ENCODE results near the gene LILRA5. TPM values are rescaled to one million over a fixed set of nuclear protein-coding genes. Genes with fewer than 3 reads are reported as not detected.

Gene LILRA5
- total and polyA plus RNA-seq, 2 donors (not counting 1 experiment from before 2014, with no cell fraction given) = 1.8 TPM; not detected in 1

DNA sequence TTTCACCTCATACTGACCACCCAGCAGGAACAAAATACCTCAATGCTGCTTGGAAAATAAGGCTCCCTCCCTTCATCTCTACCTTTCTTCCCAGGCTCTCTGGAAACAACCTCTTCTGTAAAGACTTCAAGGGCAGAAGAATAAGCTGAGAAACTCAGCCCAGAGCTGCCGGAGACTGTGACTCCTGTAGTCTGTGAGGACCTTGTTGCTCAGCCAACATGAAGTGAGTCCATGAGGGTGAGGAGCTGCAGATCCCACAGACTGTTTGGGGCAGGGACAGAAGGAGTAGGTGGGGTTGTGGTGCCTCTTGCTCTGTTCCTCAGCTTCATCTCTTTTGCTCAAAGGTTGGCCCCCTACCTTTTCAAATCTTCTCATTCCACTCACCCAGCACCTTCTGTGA lies 7.8 kb downstream of the LILRA5 start:
- POLR2A ChIA-PET = no interaction called here
- CTCF ChIA-PET = interaction anchor here (2.3 kb wide), 1 partner anchor 39 kb away, joined by 12 read pairs; no protein-coding TSS in a partner anchor
- H3K9me3 Mint-ChIP-seq (ENCODE audit: insufficient read depth) = no peaks in the 10 kb centered on the region

DNA sequence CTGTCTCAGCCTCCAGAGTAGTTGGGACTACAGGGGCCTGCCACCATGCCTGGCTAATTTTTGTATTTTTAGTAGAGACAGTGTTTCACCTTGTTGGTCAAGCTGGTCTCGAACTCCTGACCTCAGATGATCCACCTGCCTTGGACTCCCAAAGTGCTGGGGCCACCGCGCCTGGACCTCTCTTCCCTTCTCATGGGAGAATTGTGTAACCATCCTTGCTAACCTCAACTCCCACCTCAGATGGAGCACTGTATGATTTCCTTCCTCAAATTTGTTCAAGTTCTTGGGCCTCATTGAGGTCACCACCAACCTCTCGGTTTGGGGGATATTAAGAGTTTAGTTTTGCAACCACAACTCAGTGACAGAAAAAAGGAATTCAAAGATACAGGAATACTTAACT lies 10.7 kb downstream of the LILRA5 start:
- WGBS (ENCODE audit: insufficient coverage) = 20% methylated on average over 3 of the region's 4 CpGs
- Histone ChIP-seq H3K9ac (ENCODE audit: low read length) (no peak overlapping the region), H3K27me3 (replicated peaks in 1 of 4; ENCODE audit: control extremely low read depth in 1 of 4, control insufficient read depth in 3 of 4, insufficient read depth in 4 of 4, low read length in 3 of 4) (peaks cover 0 to 75% (median 25%) of the 10 kb centered on the region in 4 experiments), H4K20me1 (ENCODE audit: control insufficient read depth, insufficient read depth, low read length, poor library complexity, severe bottlenecking) (no peaks in the 10 kb centered on the region), H3K27ac (ENCODE audit: low read length in 2 of 2) (no peak overlapping the region), H3K36me3 (replicated peaks in 1 of 2; ENCODE audit: control extremely low read depth in 1 of 2, control insufficient read depth in 1 of 2, extremely low read depth in 1 of 2, insufficient read depth in 2 of 2, low read length in 1 of 2) (no peaks in the 10 kb centered on the region), H3K79me2 (ENCODE audit: control insufficient read depth, insufficient read depth, low read length) (no peaks in the 10 kb centered on the region), H3K9me3 (ENCODE audit: control extremely low read depth in 1 of 3, control insufficient read depth in 2 of 3, insufficient read depth in 1 of 3, low read length in 2 of 3) (peaks cover 0 to 10% (median 0%) of the 10 kb centered on the region in 3 donors), H2AFZ (ENCODE audit: insufficient read depth, low read depth, low read length, poor library complexity, severe bottlenecking) (no peak overlapping the region), H3K4me1 (ENCODE audit: control insufficient read depth in 2 of 2, insufficient read depth in 2 of 2, low read length in 2 of 2) (peaks cover 7 to 10% of the 10 kb centered on the region in 2 donors), H3K4me2 (replicated peaks; ENCODE audit: low read depth, low read length, poor library complexity, severe bottlenecking) (no peak overlapping the region), H3K4me3 (ENCODE audit: control extremely low read depth in 1 of 5, extremely low read depth in 1 of 5, insufficient read depth in 1 of 5, low read depth in 2 of 5, low read length in 4 of 5) (no peak overlapping the region)
- DNase-seq (no peak), ATAC-seq (ENCODE audit: low read depth) (no peak)
- peaks cover 55% of the 10 kb centered on the region for H3K27me3 Mint-ChIP-seq
- H3K9me3 Mint-ChIP-seq (ENCODE audit: insufficient read depth) = no peaks in the 10 kb centered on the region
- H3K27ac Mint-ChIP-seq = no peak overlapping the region
- TF ChIP-seq, protein P1, sequence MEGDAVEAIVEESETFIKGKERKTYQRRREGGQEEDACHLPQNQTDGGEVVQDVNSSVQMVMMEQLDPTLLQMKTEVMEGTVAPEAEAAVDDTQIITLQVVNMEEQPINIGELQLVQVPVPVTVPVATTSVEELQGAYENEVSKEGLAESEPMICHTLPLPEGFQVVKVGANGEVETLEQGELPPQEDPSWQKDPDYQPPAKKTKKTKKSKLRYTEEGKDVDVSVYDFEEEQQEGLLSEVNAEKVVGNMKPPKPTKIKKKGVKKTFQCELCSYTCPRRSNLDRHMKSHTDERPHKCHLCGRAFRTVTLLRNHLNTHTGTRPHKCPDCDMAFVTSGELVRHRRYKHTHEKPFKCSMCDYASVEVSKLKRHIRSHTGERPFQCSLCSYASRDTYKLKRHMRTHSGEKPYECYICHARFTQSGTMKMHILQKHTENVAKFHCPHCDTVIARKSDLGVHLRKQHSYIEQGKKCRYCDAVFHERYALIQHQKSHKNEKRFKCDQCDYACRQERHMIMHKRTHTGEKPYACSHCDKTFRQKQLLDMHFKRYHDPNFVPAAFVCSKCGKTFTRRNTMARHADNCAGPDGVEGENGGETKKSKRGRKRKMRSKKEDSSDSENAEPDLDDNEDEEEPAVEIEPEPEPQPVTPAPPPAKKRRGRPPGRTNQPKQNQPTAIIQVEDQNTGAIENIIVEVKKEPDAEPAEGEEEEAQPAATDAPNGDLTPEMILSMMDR (IDR thresholded peaks at IDR 0.05) = no peak
- no peak for TF ChIP-seq EZH2 (IDR thresholded peaks at IDR 0.05; ENCODE audit: borderline replicate concordance, insufficient read depth, low read depth, low read length, poor library complexity, severe bottlenecking)
- peaks cover 10% of the 10 kb centered on the region for H3K4me1 Mint-ChIP-seq
- CTCF ChIA-PET = no interaction called here
- POLR2A ChIA-PET = no interaction called here
- no peak overlapping the region for H3K4me3 Mint-ChIP-seq
- intact Hi-C loops (cut with micrococcal nuclease) = no loop called here

More for the DNA sequence above, 7.8 kb downstream of the LILRA5 start:
- peaks cover 7% of the 10 kb centered on the region for H3K4me1 Mint-ChIP-seq
- Histone ChIP-seq H3K4me2 (replicated peaks; ENCODE audit: low read depth, low read length, poor library complexity, severe bottlenecking) (no peak overlapping the region), H3K9ac (ENCODE audit: low read length) (no peak overlapping the region), H4K20me1 (ENCODE audit: control insufficient read depth, insufficient read depth, low read length, poor library complexity, severe bottlenecking) (no peaks in the 10 kb centered on the region), H3K79me2 (ENCODE audit: control insufficient read depth, insufficient read depth, low read length) (no peaks in the 10 kb centered on the region), H3K4me1 (ENCODE audit: control insufficient read depth in 2 of 2, insufficient read depth in 2 of 2, low read length in 2 of 2) (peaks cover 6 to 7% of the 10 kb centered on the region in 2 donors), H3K27me3 (replicated peaks in 1 of 4; ENCODE audit: control extremely low read depth in 1 of 4, control insufficient read depth in 3 of 4, insufficient read depth in 4 of 4, low read length in 3 of 4) (peaks cover 0 to 60% (median 21%) of the 10 kb centered on the region in 4 experiments), H3K4me3 (ENCODE audit: control extremely low read depth in 1 of 5, extremely low read depth in 1 of 5, insufficient read depth in 1 of 5, low read depth in 2 of 5, low read length in 4 of 5) (no peak overlapping the region), H3K36me3 (replicated peaks in 1 of 2; ENCODE audit: control extremely low read depth in 1 of 2, control insufficient read depth in 1 of 2, extremely low read depth in 1 of 2, insufficient read depth in 2 of 2, low read length in 1 of 2) (no peaks in the 10 kb centered on the region), H2AFZ (ENCODE audit: insufficient read depth, low read depth, low read length, poor library complexity, severe bottlenecking) (no peak overlapping the region), H3K9me3 (ENCODE audit: control extremely low read depth in 1 of 3, control insufficient read depth in 2 of 3, insufficient read depth in 1 of 3, low read length in 2 of 3) (no peaks in the 10 kb centered on the region), H3K27ac (ENCODE audit: low read length in 2 of 2) (no peak overlapping the region)
- DNase-seq (no peak), ATAC-seq (ENCODE audit: low read depth) (no peak)
- H3K27ac Mint-ChIP-seq = no peak overlapping the region
- WGBS (ENCODE audit: insufficient coverage) = 100% methylated on average over 1 of the region's 1 CpG
- intact Hi-C loops (cut with micrococcal nuclease) = no loop called here
- H3K27me3 Mint-ChIP-seq = peaks cover 47% of the 10 kb centered on the region
- no peak overlapping the region for H3K4me3 Mint-ChIP-seq
- TF ChIP-seq EZH2 (IDR thresholded peaks at IDR 0.05; ENCODE audit: borderline replicate concordance, insufficient read depth, low read depth, low read length, poor library complexity, severe bottlenecking) = no peak
- TF ChIP-seq, protein P1 (IDR thresholded peaks at IDR 0.05) = no peak
